ENCODE measurements around the gene SNRPB. TPM values are rescaled to one million over a fixed set of nuclear protein-coding genes. Genes with fewer than 3 reads are reported as not detected.

The SNRPB gene
- total RNA-seq, 1 donor from 2014 or later, result 144 TPM

DNA sequence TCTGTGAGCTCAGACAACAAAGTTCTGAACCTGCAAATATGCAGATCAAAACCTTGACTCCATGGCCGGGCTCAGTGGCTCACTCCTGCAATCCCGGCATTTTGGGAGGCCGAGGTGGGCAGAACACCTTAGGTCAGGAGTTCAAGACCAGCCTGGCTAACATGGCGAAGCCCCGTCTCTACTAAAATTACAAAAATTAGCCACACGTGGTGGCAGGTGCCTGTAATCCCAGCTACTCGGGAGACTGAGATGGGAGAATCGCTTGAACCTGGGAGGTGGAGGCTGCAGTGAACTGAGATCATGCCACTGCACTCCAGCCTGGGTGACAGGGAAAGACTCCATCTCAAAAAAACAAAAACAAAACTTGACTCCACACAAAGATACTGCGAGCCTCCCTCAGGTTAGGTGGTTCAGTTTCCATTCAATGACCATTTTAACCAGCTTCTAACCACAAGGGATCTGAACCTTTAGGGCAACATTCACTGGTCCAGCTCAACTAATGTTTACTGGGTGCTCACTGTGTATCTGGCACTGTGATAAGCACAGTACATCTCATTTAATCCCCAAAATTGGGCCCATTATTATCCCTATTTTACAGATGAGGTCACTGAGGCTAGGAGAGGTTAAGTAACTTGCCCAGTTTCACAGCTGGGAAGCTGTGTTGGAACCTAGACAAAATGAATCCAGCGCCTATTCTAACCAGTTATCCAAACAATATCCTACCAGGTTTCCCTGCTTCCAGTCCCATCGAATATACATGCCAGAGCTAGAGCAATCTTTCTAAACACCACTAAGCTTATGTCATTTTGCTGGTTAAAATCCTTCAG lies 1.8 kb downstream of the SNRPB start:
- Mint-ChIP-seq H3K4me3 (peak overlapping the region; percentile 99), H3K4me1 (peaks cover 29% of the 10 kb centered on the region), H3K27me3 (ENCODE audit: low read depth) (no peaks in the 10 kb centered on the region), H3K36me3 (peaks cover 25% of the 10 kb centered on the region), H3K9me3 (peaks cover 12% of the 10 kb centered on the region), H3K27ac (peak overlapping the region; percentile 66)
- TF ChIP-seq, protein P1, sequence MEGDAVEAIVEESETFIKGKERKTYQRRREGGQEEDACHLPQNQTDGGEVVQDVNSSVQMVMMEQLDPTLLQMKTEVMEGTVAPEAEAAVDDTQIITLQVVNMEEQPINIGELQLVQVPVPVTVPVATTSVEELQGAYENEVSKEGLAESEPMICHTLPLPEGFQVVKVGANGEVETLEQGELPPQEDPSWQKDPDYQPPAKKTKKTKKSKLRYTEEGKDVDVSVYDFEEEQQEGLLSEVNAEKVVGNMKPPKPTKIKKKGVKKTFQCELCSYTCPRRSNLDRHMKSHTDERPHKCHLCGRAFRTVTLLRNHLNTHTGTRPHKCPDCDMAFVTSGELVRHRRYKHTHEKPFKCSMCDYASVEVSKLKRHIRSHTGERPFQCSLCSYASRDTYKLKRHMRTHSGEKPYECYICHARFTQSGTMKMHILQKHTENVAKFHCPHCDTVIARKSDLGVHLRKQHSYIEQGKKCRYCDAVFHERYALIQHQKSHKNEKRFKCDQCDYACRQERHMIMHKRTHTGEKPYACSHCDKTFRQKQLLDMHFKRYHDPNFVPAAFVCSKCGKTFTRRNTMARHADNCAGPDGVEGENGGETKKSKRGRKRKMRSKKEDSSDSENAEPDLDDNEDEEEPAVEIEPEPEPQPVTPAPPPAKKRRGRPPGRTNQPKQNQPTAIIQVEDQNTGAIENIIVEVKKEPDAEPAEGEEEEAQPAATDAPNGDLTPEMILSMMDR (IDR thresholded peaks at IDR 0.05; ENCODE audit: unreplicated experiment), result no peak
- no peak for DNase-seq (ENCODE audit: low spot score in 2 of 2, unreplicated experiment in 2 of 2)

DNA sequence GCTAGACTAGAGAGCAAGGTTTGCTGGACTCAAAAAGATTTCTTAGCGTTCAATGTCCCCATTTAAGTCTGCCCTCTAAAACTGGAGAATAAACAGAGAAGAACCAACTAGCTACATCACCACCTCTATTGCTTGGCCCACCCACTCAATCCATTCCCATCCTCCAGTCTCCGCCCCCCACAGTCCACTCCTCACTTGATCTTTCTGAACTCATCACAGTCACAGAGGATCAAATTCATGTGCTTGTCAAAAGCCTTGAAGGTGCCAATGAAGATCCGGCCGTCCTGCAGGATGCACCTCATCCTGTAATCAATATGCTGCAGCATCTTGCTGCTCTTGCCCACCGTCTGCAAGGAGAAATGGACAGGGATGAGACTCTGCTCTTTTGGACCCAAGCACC lies 3.2 kb downstream of the SNRPB start:
- TF ChIP-seq, protein P1 (IDR thresholded peaks at IDR 0.05; ENCODE audit: unreplicated experiment), result no peak
- no peak for DNase-seq (ENCODE audit: low spot score in 2 of 2, unreplicated experiment in 2 of 2)
- peaks cover under 1% of the 10 kb centered on the region for H3K9me3 Mint-ChIP-seq
- no peak overlapping the region for H3K4me3 Mint-ChIP-seq
- peaks cover 29% of the 10 kb centered on the region for H3K4me1 Mint-ChIP-seq
- H3K27me3 Mint-ChIP-seq (ENCODE audit: low read depth), result no peaks in the 10 kb centered on the region
- H3K36me3 Mint-ChIP-seq, result peaks cover 34% of the 10 kb centered on the region
- no peak overlapping the region for H3K27ac Mint-ChIP-seq

- Mint-ChIP-seq H3K9me3 (no peaks in the 10 kb centered on the region), H3K4me1 (peaks cover 24% of the 10 kb centered on the region), H3K27me3 (ENCODE audit: low read depth) (no peaks in the 10 kb centered on the region), H3K4me3 (no peak overlapping the region), H3K36me3 (peaks cover 50% of the 10 kb centered on the region), H3K27ac (no peak overlapping the region)
- TF ChIP-seq, protein P1 (IDR thresholded peaks at IDR 0.05; ENCODE audit: unreplicated experiment), result no peak
- no peak for DNase-seq (ENCODE audit: low spot score in 2 of 2, unreplicated experiment in 2 of 2)
Measured at GRCh38 chr20:2465100-2465499, 5.5 kb downstream of the SNRPB start.

GRCh38 chr20:2463616-2464365 lies 6.8 kb downstream of the SNRPB start:
- no peak for DNase-seq (ENCODE audit: low spot score in 2 of 2, unreplicated experiment in 2 of 2)
- Mint-ChIP-seq H3K27me3 (ENCODE audit: low read depth) (no peaks in the 10 kb centered on the region), H3K27ac (no peak overlapping the region), H3K4me3 (no peak overlapping the region), H3K9me3 (no peaks in the 10 kb centered on the region), H3K36me3 (peaks cover 59% of the 10 kb centered on the region), H3K4me1 (peaks cover 14% of the 10 kb centered on the region)
- TF ChIP-seq, protein P1 (IDR thresholded peaks at IDR 0.05; ENCODE audit: unreplicated experiment), result no peak

DNA sequence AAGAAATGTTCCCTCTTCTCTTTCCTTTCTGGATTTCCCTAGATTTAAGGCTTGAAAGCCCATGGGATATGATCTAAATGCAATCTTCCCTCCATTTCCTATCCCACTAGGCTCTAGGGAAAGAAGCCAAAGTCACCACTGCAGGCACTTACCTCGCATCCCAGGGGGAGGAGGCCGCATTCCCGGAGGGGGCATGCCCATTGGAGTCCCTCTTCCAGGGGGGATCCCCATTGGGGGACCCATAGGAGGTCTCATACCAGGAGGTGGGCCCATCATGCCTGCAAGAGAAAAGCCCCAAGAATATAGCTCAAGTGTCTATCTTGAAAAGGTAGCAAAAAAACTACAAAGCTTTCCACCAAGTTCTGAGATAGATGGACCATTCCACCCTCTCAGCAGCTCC lies 8.1 kb downstream of the SNRPB start:
- no peak overlapping the region for H3K4me3 Mint-ChIP-seq
- no peaks in the 10 kb centered on the region for H3K9me3 Mint-ChIP-seq
- peaks cover 56% of the 10 kb centered on the region for H3K36me3 Mint-ChIP-seq
- H3K27me3 Mint-ChIP-seq (ENCODE audit: low read depth), result no peaks in the 10 kb centered on the region
- TF ChIP-seq, protein P1 (IDR thresholded peaks at IDR 0.05; ENCODE audit: unreplicated experiment), result no peak
- no peak overlapping the region for H3K27ac Mint-ChIP-seq
- peaks cover 2% of the 10 kb centered on the region for H3K4me1 Mint-ChIP-seq
- no peak for DNase-seq (ENCODE audit: low spot score in 2 of 2, unreplicated experiment in 2 of 2)
